Right atrium auricular region (tissue), 2 donors: ENCODE data around the gene CEP95. TPM values are rescaled to one million over a fixed set of nuclear protein-coding genes. Genes with fewer than 3 reads are reported as not detected.

ENCODE experiments used
- DNase-seq: peaks from one replicate; pipeline ENCODE4 v3.0.0-alpha.2; 2019; ENCODE audit warnings: low spot score
- H3K27ac ChIP-seq, 2 donors: fragments of 200-600 bp; sonication (generic); 1 replicate in 1 of 2; 2 replicates in 1 of 2; pipeline ENCODE4 v1.5.1; 2016 to 2019
- H3K27me3 ChIP-seq, 2 donors: fragments of 200-600 bp; sonication (generic); one replicate each; pipeline versions ENCODE4 v1.5.1 to v1.6.0; 2017 to 2019
- H3K36me3 ChIP-seq: fragments of 200-600 bp; sonication (generic); one replicate; pipeline ENCODE4 v1.5.1; 2016
- H3K4me1 ChIP-seq, 2 donors: fragments of 200-600 bp; sonication (generic); one replicate each; pipeline versions ENCODE4 v1.5.1 to v1.6.0; 2017 to 2019
- H3K4me3 ChIP-seq, 2 donors: fragments of 200-600 bp; sonication (generic); 1 replicate in 1 of 2; 2 replicates in 1 of 2; pipeline ENCODE4 v1.5.1; 2017 to 2019; ENCODE audit warnings: mild to moderate bottlenecking in 1 of 2, moderate library complexity in 1 of 2
- H3K9me3 ChIP-seq, 2 donors: fragments of 200-600 bp; sonication (generic); one replicate each; pipeline ENCODE4 v1.5.1; 2019
- CTCF ChIP-seq, 2 donors: fragments of 200-600 bp; sonication (generic); IDR thresholded peaks; one replicate each; pipeline ENCODE4 v1.5.1; 2019; ENCODE audit warnings: antibody characterized with exemption in 2 of 2
- total RNA-seq, 2 donors: library from RNA; depleted of rRNA; stranded (reverse); fragments of >200 nt; gene quantifications; one replicate each; pipeline ENCODE4 v1.1.0, GENCODE V29; 2016

Gene CEP95
- total RNA-seq, 2 donors from 2014 or later = 15.8 to 19.9 TPM

GRCh38 chr17:64519601-64520000 lies 12.8 kb downstream of the CEP95 start:
- H3K27me3 ChIP-seq = no peaks in the 10 kb centered on the region
- H3K36me3 ChIP-seq = peaks cover 86% of the 10 kb centered on the region
- no peaks in the 10 kb centered on the region for H3K9me3 ChIP-seq
- no peak overlapping the region for H3K4me3 ChIP-seq
- H3K27ac ChIP-seq = no peak overlapping the region
- no peak for DNase-seq
- H3K4me1 ChIP-seq = no peaks in the 10 kb centered on the region
- TF ChIP-seq CTCF (IDR thresholded peaks at IDR 0.05) = no peak

- H3K36me3 ChIP-seq = peaks cover 86% of the 10 kb centered on the region
- no peak for DNase-seq
- H3K4me3 ChIP-seq = no peak overlapping the region
- no peak for TF ChIP-seq CTCF (IDR thresholded peaks at IDR 0.05)
- H3K9me3 ChIP-seq = no peaks in the 10 kb centered on the region
- H3K27me3 ChIP-seq = no peaks in the 10 kb centered on the region
- H3K27ac ChIP-seq = no peak overlapping the region
- no peaks in the 10 kb centered on the region for H3K4me1 ChIP-seq
Observed at GRCh38 chr17:64520359-64520758, 13.6 kb downstream of the CEP95 start.

- Histone ChIP-seq H3K27ac (no peak overlapping the region), H3K4me1 (no peaks in the 10 kb centered on the region), H3K4me3 (no peak overlapping the region), H3K36me3 (peaks cover 97% of the 10 kb centered on the region), H3K9me3 (no peaks in the 10 kb centered on the region), H3K27me3 (no peaks in the 10 kb centered on the region)
- no peak for TF ChIP-seq CTCF (IDR thresholded peaks at IDR 0.05)
- no peak for DNase-seq
Observed at GRCh38 chr17:64527914-64528313, 21.1 kb downstream of the CEP95 start.

- no peak for DNase-seq
- Histone ChIP-seq H3K27me3 (no peaks in the 10 kb centered on the region), H3K4me1 (no peaks in the 10 kb centered on the region), H3K4me3 (no peak overlapping the region), H3K36me3 (peaks cover 97% of the 10 kb centered on the region), H3K27ac (no peak overlapping the region), H3K9me3 (no peaks in the 10 kb centered on the region)
- TF ChIP-seq CTCF (IDR thresholded peaks at IDR 0.05) = no peak
Observed at GRCh38 chr17:64529221-64529620, 22.4 kb downstream of the CEP95 start.

GRCh38 chr17:64531955-64532371 lies 25.2 kb downstream of the CEP95 start:
- H3K27me3 ChIP-seq = no peaks in the 10 kb centered on the region
- no peak for DNase-seq
- no peaks in the 10 kb centered on the region for H3K9me3 ChIP-seq
- H3K4me1 ChIP-seq = no peaks in the 10 kb centered on the region
- no peak overlapping the region for H3K27ac ChIP-seq
- peaks cover 95% of the 10 kb centered on the region for H3K36me3 ChIP-seq
- no peak overlapping the region for H3K4me3 ChIP-seq
- no peak for TF ChIP-seq CTCF (IDR thresholded peaks at IDR 0.05)

- no peak overlapping the region for H3K27ac ChIP-seq
- H3K4me3 ChIP-seq = no peak overlapping the region
- no peak for DNase-seq
- H3K27me3 ChIP-seq = no peaks in the 10 kb centered on the region
- no peaks in the 10 kb centered on the region for H3K4me1 ChIP-seq
- no peaks in the 10 kb centered on the region for H3K9me3 ChIP-seq
- TF ChIP-seq CTCF (IDR thresholded peaks at IDR 0.05) = no peak
- peaks cover 95% of the 10 kb centered on the region for H3K36me3 ChIP-seq
Observed at GRCh38 chr17:64532409-64532808, 25.6 kb downstream of the CEP95 start.
